Hepatocyte (in vitro differentiated cells): ENCODE results near the gene BAG5. TPM values are rescaled to one million over a fixed set of nuclear protein-coding genes. Genes with fewer than 3 reads are reported as not detected.

Source experiments
- DNase-seq: peaks from one replicate; pipeline ENCODE4 v3.0.0-alpha.2; 2016; ENCODE audit warnings: low spot score
- H2AFZ ChIP-seq: fragments of 200-600 bp; sonication (generic); 2 replicates; pipeline ENCODE4 v1.6.0; 2016; ENCODE audit warnings: antibody characterized with exemption, mild to moderate bottlenecking
- H3K27ac ChIP-seq: fragments of 200-600 bp; sonication (generic); 2 replicates; pipeline ENCODE4 v1.5.1; 2016; ENCODE audit warnings: mild to moderate bottlenecking
- H3K27me3 ChIP-seq: fragments of 200-600 bp; sonication (generic); 2 replicates; pipeline ENCODE4 v1.6.1; 2016
- H3K36me3 ChIP-seq: fragments of 200-600 bp; sonication (generic); replicated peaks from 2 replicates; pipeline ENCODE4 v1.5.1; 2016; ENCODE audit warnings: low read depth; ENCODE audit not compliant: insufficient read depth
- H3K4me1 ChIP-seq: fragments of 200-600 bp; sonication (generic); 2 replicates; pipeline ENCODE4 v1.5.1; 2016; ENCODE audit warnings: mild to moderate bottlenecking, moderate library complexity; ENCODE audit not compliant: insufficient read depth
- H3K4me2 ChIP-seq: fragments of 200-600 bp; sonication (generic); 2 replicates; pipeline ENCODE4 v1.6.0; 2016
- H3K4me3 ChIP-seq: fragments of 200-600 bp; sonication (generic); 2 replicates; pipeline ENCODE4 v1.5.1; 2016; ENCODE audit warnings: mild to moderate bottlenecking
- H3K79me2 ChIP-seq: fragments of 200-600 bp; sonication (generic); 2 replicates; pipeline ENCODE4 v1.6.0; 2017; ENCODE audit warnings: mild to moderate bottlenecking
- H3K9me2 ChIP-seq: fragments of 200-600 bp; sonication (generic); replicated peaks from 2 replicates; pipeline ENCODE4 v1.6.0; 2017; ENCODE audit warnings: mild to moderate bottlenecking; ENCODE audit not compliant: insufficient read depth
- H3K9me3 ChIP-seq: fragments of 200-600 bp; sonication (generic); 2 replicates; pipeline ENCODE4 v1.5.1; 2016; ENCODE audit warnings: low read depth, mild to moderate bottlenecking
- H4K20me1 ChIP-seq: fragments of 200-600 bp; sonication (generic); 2 replicates; pipeline ENCODE4 v1.6.0; 2016; ENCODE audit warnings: mild to moderate bottlenecking; ENCODE audit not compliant: insufficient read depth, poor library complexity, severe bottlenecking
- CTCF ChIP-seq: fragments of 200-600 bp; sonication (generic); IDR thresholded peaks from 2 replicates; pipeline ENCODE4 v1.5.1; 2016; ENCODE audit warnings: antibody characterized with exemption, mild to moderate bottlenecking; ENCODE audit not compliant: poor library complexity
- EZH2 ChIP-seq: fragments of 200-600 bp; sonication (generic); IDR thresholded peaks from 2 replicates; pipeline ENCODE4 v1.6.1; 2016; ENCODE audit warnings: antibody characterized with exemption, mild to moderate bottlenecking, borderline replicate concordance
- EZH2phosphoT487 ChIP-seq: fragments of 200-600 bp; sonication (generic); IDR thresholded peaks from one replicate; pipeline ENCODE4 v1.6.1; 2018; ENCODE audit warnings: antibody characterized with exemption, mild to moderate bottlenecking, low read depth, moderate library complexity; ENCODE audit not compliant: unreplicated experiment, severe bottlenecking
- WGBS: methylation state at CpG from one replicate; pipeline ENCODE4 v1.1.6; 2016; ENCODE audit warnings: low lambda C conversion rate; ENCODE audit errors: missing lambda C conversion rate; 5-methylcytosine and 5-hydroxymethylcytosine counted together
- polyA plus RNA-seq: library from polyadenylated mRNA; unstranded; fragments of >200 nt; fragmentation: Nextera tagmentation; extraction: Ambion mirVana; gene quantifications from 2 replicates; pipeline ENCODE4 v1.2.1, GENCODE V29; 2016
- total RNA-seq: library from RNA; depleted of rRNA; stranded (reverse); fragments of >200 nt; gene quantifications from 2 replicates; pipeline ENCODE4 v1.2.3, GENCODE V29; 2014

BAG5 gene
- total and polyA plus RNA-seq, 2 experiments from 2014 or later = 13.9 to 27.4 TPM

GRCh38 chr14:103510724-103511693, 51.4 kb downstream of the BAG5 start:
- H3K4me1 ChIP-seq = no peaks in the 10 kb centered on the region
- WGBS = 95% methylated on average over 26 of the region's 26 CpGs
- no peak overlapping the region for H3K4me3 ChIP-seq
- H3K9me3 ChIP-seq = no peaks in the 10 kb centered on the region
- DNase-seq = no peak
- H4K20me1 ChIP-seq = no peaks in the 10 kb centered on the region
- no peaks in the 10 kb centered on the region for H3K79me2 ChIP-seq
- TF ChIP-seq EZH2 (no peak), EZH2phosphoT487 (no peak), CTCF (no peak)
- no peaks in the 10 kb centered on the region for H3K27me3 ChIP-seq
- no peak overlapping the region for H2AFZ ChIP-seq
- H3K4me2 ChIP-seq = no peak overlapping the region
- no peaks in the 10 kb centered on the region for H3K9me2 ChIP-seq
- H3K27ac ChIP-seq = no peak overlapping the region
- H3K36me3 ChIP-seq = no peaks in the 10 kb centered on the region

- Histone ChIP-seq H4K20me1 (no peaks in the 10 kb centered on the region), H3K4me2 (no peak overlapping the region), H2AFZ (no peak overlapping the region), H3K36me3 (no peaks in the 10 kb centered on the region), H3K79me2 (no peaks in the 10 kb centered on the region), H3K9me2 (no peaks in the 10 kb centered on the region), H3K27ac (no peak overlapping the region), H3K4me3 (no peak overlapping the region), H3K27me3 (no peaks in the 10 kb centered on the region), H3K9me3 (no peaks in the 10 kb centered on the region), H3K4me1 (no peaks in the 10 kb centered on the region)
- DNase-seq = no peak
- WGBS = 95% methylated on average over 11 of the region's 11 CpGs
- no peak for TF ChIP-seq CTCF
- no peak for TF ChIP-seq EZH2phosphoT487
- TF ChIP-seq EZH2 = no peak
Measured at GRCh38 chr14:103509864-103510723, 52.4 kb downstream of the BAG5 start.

DNA sequence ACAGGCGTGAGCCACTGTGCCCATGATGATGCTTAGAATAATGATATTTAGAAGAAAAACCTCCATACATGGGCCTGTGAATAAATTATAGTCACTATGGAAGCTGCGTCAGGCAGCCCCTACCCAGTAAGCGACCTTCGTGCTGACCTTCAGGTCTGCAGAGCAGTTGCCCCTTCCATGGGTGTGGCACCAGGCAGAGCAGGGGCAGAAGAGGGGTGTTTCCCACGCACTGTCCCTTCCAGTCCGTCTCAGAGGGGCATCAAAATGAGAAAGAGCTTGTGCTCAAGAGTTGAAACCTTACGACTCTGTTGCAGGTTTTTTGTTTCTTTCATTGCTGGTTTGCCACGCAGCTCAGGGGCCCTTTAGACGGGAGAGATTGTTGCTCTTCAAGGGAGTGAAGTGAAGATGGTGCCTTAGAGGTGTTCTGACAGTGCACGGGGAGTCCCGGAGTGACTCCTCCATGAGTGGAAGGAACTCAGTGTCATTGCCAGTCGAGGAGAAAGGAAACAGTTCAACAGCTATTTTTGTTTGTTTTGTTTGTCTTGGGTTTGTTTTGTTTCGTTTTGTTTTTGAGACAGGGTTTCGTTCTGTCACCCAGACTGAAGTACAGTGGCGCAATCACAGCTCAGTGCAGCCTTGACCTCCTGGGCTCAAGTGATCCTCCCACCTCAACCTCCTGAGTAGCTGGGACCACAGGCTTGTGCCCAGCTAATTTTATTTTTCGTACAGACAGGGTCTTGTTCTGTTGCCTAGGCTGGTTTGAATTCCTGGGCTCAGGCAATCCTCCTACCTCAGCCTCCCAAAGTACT, 53.7 kb downstream of the BAG5 start:
- H3K9me3 ChIP-seq = no peaks in the 10 kb centered on the region
- H3K36me3 ChIP-seq = no peaks in the 10 kb centered on the region

More for the DNA sequence above, 53.7 kb downstream of the BAG5 start:
- TF ChIP-seq CTCF (no peak), EZH2 (no peak), EZH2phosphoT487 (no peak)
- H3K79me2 ChIP-seq = no peaks in the 10 kb centered on the region
- DNase-seq = no peak
- no peaks in the 10 kb centered on the region for H3K9me2 ChIP-seq
- no peaks in the 10 kb centered on the region for H4K20me1 ChIP-seq
- no peak overlapping the region for H2AFZ ChIP-seq
- no peaks in the 10 kb centered on the region for H3K27me3 ChIP-seq
- 96% methylated on average over 16 of the region's 16 CpGs for WGBS
- no peak overlapping the region for H3K4me3 ChIP-seq
- H3K27ac ChIP-seq = no peak overlapping the region
- no peak overlapping the region for H3K4me2 ChIP-seq
- no peaks in the 10 kb centered on the region for H3K4me1 ChIP-seq
